GM21526 (cell line): ENCODE data around the gene PPP1R36.
"Not testable (repeated sequence)": the region's sequence is repeated elsewhere in the genome, so short reads cannot be mapped to it uniquely, and the experiment has no call there.

Source experiments
- ATAC-seq: cut with Tn5 transposase; IDR thresholded peaks from one replicate; pipeline ENCODE4 v1.9.1; 2021; ENCODE audit warnings: moderate library complexity; ENCODE audit not compliant: unreplicated experiment, low FRiP score

PPP1R36 gene

GRCh38 chr14:64563696-64564095 lies 13.9 kb downstream of the PPP1R36 start:
- no peak for ATAC-seq

- ATAC-seq: no peak
These were observed 16.9 kb downstream of the PPP1R36 start for GRCh38 chr14:64566651-64567122.

- ATAC-seq: no peak
These were observed 19.4 kb downstream of the PPP1R36 start for GRCh38 chr14:64569138-64569631.

- ATAC-seq: not testable (repeated sequence)
These were observed 19.9 kb downstream of the PPP1R36 start for GRCh38 chr14:64569646-64570045.

- no peak for ATAC-seq
These were observed 22.8 kb downstream of the PPP1R36 start for GRCh38 chr14:64572386-64573104.

GRCh38 chr14:64573109-64573508 lies 23.3 kb downstream of the PPP1R36 start:
- ATAC-seq: no peak

GRCh38 chr14:64574371-64575107 lies 24.8 kb downstream of the PPP1R36 start:
- no peak for ATAC-seq

- no peak for ATAC-seq
These were observed 27.4 kb downstream of the PPP1R36 start for GRCh38 chr14:64577211-64577610.

- ATAC-seq: no peak
These were observed 30.7 kb downstream of the PPP1R36 start for GRCh38 chr14:64580467-64580866.

GRCh38 chr14:64581363-64581762 lies 31.6 kb downstream of the PPP1R36 start:
- ATAC-seq: no peak

- ATAC-seq: no peak
These were observed 32.1 kb downstream of the PPP1R36 start for GRCh38 chr14:64581817-64582216.

- no peak for ATAC-seq
These were observed 34.4 kb downstream of the PPP1R36 start for GRCh38 chr14:64584190-64584589.

- ATAC-seq: no peak
These were observed 42.0 kb downstream of the PPP1R36 start for GRCh38 chr14:64591809-64592208.

GRCh38 chr14:64594438-64594837 lies 44.7 kb downstream of the PPP1R36 start:
- ATAC-seq: no peak

- ATAC-seq: peak; percentile 65
These were observed 48.6 kb downstream of the PPP1R36 start for GRCh38 chr14:64598404-64598803.

GRCh38 chr14:64601571-64601970 lies 51.8 kb downstream of the PPP1R36 start:
- ATAC-seq: no peak

- ATAC-seq: no peak
These were observed 53.1 kb downstream of the PPP1R36 start for GRCh38 chr14:64602826-64603225.

- ATAC-seq: no peak
These were observed 54.2 kb downstream of the PPP1R36 start for GRCh38 chr14:64604001-64604400.

- no peak for ATAC-seq
These were observed 55.1 kb downstream of the PPP1R36 start for GRCh38 chr14:64604881-64605280.

- ATAC-seq: no peak
These were observed 56.3 kb downstream of the PPP1R36 start for GRCh38 chr14:64605926-64606685.
